GM18502 (cell line): ENCODE results near the gene MYORG.

Source experiments
- ATAC-seq: cut with Tn5 transposase; IDR thresholded peaks from one replicate; pipeline ENCODE4 v1.9.1; 2021; ENCODE audit warnings: mild to moderate bottlenecking; ENCODE audit not compliant: unreplicated experiment, poor library complexity

Gene MYORG

GRCh38 chr9:34376596-34377403, at the start of gene MYORG:
MYORG (minus strand) TSS chr9:34376898; CDS start chr9:34372943, 3,955 bp downstream.
- ATAC-seq: peak; percentile 89

GRCh38 chr9:34419716-34420504, 43.2 kb upstream of the MYORG start:
- no peak for ATAC-seq

- ATAC-seq: no peak
Observed at GRCh38 chr9:34417734-34418133, 41.0 kb upstream of the MYORG start.

GRCh38 chr9:34413231-34413852, 36.6 kb upstream of the MYORG start:
- no peak for ATAC-seq

- ATAC-seq: no peak
Observed at GRCh38 chr9:34412336-34412735, 35.6 kb upstream of the MYORG start.

- no peak for ATAC-seq
Observed at GRCh38 chr9:34409154-34409553, 32.5 kb upstream of the MYORG start.

- ATAC-seq: no peak
Observed at GRCh38 chr9:34408173-34408572, 31.5 kb upstream of the MYORG start.

- no peak for ATAC-seq
Observed at GRCh38 chr9:34406219-34406618, 29.5 kb upstream of the MYORG start.

GRCh38 chr9:34405719-34406118, 29.0 kb upstream of the MYORG start:
- no peak for ATAC-seq

- ATAC-seq: no peak
Observed at GRCh38 chr9:34403554-34404380, 27.1 kb upstream of the MYORG start.

- no peak for ATAC-seq
Observed at GRCh38 chr9:34400686-34401602, 24.2 kb upstream of the MYORG start.

- ATAC-seq: no peak
Observed at GRCh38 chr9:34400275-34400674, 23.6 kb upstream of the MYORG start.

- ATAC-seq: no peak
Observed at GRCh38 chr9:34399729-34400128, 23.0 kb upstream of the MYORG start.

- no peak for ATAC-seq
Observed at GRCh38 chr9:34398875-34399274, 22.2 kb upstream of the MYORG start.

GRCh38 chr9:34396276-34397214, 19.8 kb upstream of the MYORG start:
- no peak for ATAC-seq

- ATAC-seq: no peak
Observed at GRCh38 chr9:34392511-34392910, 15.8 kb upstream of the MYORG start.

- ATAC-seq: no peak
Observed at GRCh38 chr9:34387239-34387638, 10.5 kb upstream of the MYORG start.

GRCh38 chr9:34386656-34387055, 10.0 kb upstream of the MYORG start:
- no peak for ATAC-seq
